BLaER1 (cell line): Measurements from ENCODE around the gene HJV.
A peak's percentile ranks its signal among the peaks of the same experiment; 100 is the strongest.

Source experiments
- H3K27ac ChIP-seq: shearing (Covaris generic); formaldehyde crosslinking; 2 replicates; pipeline ENCODE4 v1.8.1; 2022
- H3K27me3 ChIP-seq: shearing (Covaris generic); formaldehyde crosslinking; 2 replicates; pipeline ENCODE4 v1.8.1; 2022
- H3K36me3 ChIP-seq: shearing (Covaris generic); formaldehyde crosslinking; 2 replicates; pipeline ENCODE4 v1.8.1; 2022
- H3K4me1 ChIP-seq: shearing (Covaris generic); formaldehyde crosslinking; 2 replicates; pipeline ENCODE4 v1.8.1; 2022
- H3K4me2 ChIP-seq: shearing (Covaris generic); formaldehyde crosslinking; 2 replicates; pipeline ENCODE4 v1.8.1; 2022
- H3K4me3 ChIP-seq: shearing (Covaris generic); formaldehyde crosslinking; 2 replicates; pipeline ENCODE4 v1.8.1; 2022
- H3K9ac ChIP-seq: shearing (Covaris generic); formaldehyde crosslinking; 2 replicates; pipeline ENCODE4 v1.8.1; 2022
- H3K9me3 ChIP-seq: shearing (Covaris generic); formaldehyde crosslinking; 2 replicates; pipeline ENCODE4 v1.8.1; 2022
- H4K20me1 ChIP-seq: shearing (Covaris generic); formaldehyde crosslinking; 2 replicates; pipeline ENCODE4 v1.8.1; 2022
- Cebpa-rat ChIP-seq: shearing (Covaris generic); IDR thresholded peaks from 2 replicates; pipeline ENCODE4 v1.8.1; 2022

HJV gene

GRCh38 chr1:145985502-145986439, 35.8 kb downstream of the HJV start:
- H3K4me1 ChIP-seq, result peaks cover 21% of the 10 kb centered on the region
- H3K4me3 ChIP-seq, result no peak overlapping the region
- peaks cover 7% of the 10 kb centered on the region; the same call in 1 of the 2 replicates for H4K20me1 ChIP-seq
- no peak overlapping the region for H3K4me2 ChIP-seq
- no peaks in the 10 kb centered on the region for H3K9me3 ChIP-seq
- H3K36me3 ChIP-seq, result no peaks in the 10 kb centered on the region
- H3K27ac ChIP-seq, result no peak overlapping the region
- H3K9ac ChIP-seq, result no peak overlapping the region
- no peaks in the 10 kb centered on the region for H3K27me3 ChIP-seq
- TF ChIP-seq Cebpa-rat, result no peak

- H3K4me1 ChIP-seq, result peaks cover 28% of the 10 kb centered on the region
- no peaks in the 10 kb centered on the region for H3K27me3 ChIP-seq
- no peak overlapping the region for H3K4me2 ChIP-seq
- no peaks in the 10 kb centered on the region for H3K9me3 ChIP-seq
- H3K36me3 ChIP-seq, result no peaks in the 10 kb centered on the region
- H3K9ac ChIP-seq, result no peak overlapping the region
- H4K20me1 ChIP-seq, result 0 out of 2 replicates have a peak, but pooled peaks cover under 1% of the 10 kb centered on the region
- no peak overlapping the region for H3K27ac ChIP-seq
- H3K4me3 ChIP-seq, result no peak overlapping the region
- no peak for TF ChIP-seq Cebpa-rat
Observed at GRCh38 chr1:145985129-145985501, 36.4 kb downstream of the HJV start.

- Histone ChIP-seq H4K20me1 (no peaks in the 10 kb centered on the region), H3K9ac (no peak overlapping the region), H3K27ac (no peak overlapping the region), H3K36me3 (no peaks in the 10 kb centered on the region), H3K4me2 (no peak overlapping the region), H3K4me3 (no peak overlapping the region), H3K27me3 (no peaks in the 10 kb centered on the region), H3K4me1 (peaks cover 35% of the 10 kb centered on the region), H3K9me3 (no peaks in the 10 kb centered on the region)
- no peak for TF ChIP-seq Cebpa-rat
Observed at GRCh38 chr1:145983960-145984830, 37.3 kb downstream of the HJV start.

- no peak overlapping the region for H3K27ac ChIP-seq
- TF ChIP-seq Cebpa-rat, result no peak
- H4K20me1 ChIP-seq, result no peaks in the 10 kb centered on the region
- no peaks in the 10 kb centered on the region for H3K9me3 ChIP-seq
- no peaks in the 10 kb centered on the region for H3K36me3 ChIP-seq
- H3K27me3 ChIP-seq, result no peaks in the 10 kb centered on the region
- H3K4me1 ChIP-seq, result peaks cover 38% of the 10 kb centered on the region
- H3K4me3 ChIP-seq, result no peak overlapping the region
- H3K4me2 ChIP-seq, result no peak overlapping the region
- H3K9ac ChIP-seq, result no peak overlapping the region
Observed at GRCh38 chr1:145983206-145983675, 38.3 kb downstream of the HJV start.

GRCh38 chr1:145982010-145982723, 39.4 kb downstream of the HJV start:
- H3K9ac ChIP-seq, result no peak overlapping the region
- no peaks in the 10 kb centered on the region for H3K9me3 ChIP-seq
- no peaks in the 10 kb centered on the region for H3K27me3 ChIP-seq
- H4K20me1 ChIP-seq, result no peaks in the 10 kb centered on the region
- no peak overlapping the region for H3K4me2 ChIP-seq
- H3K4me1 ChIP-seq, result peaks cover 48% of the 10 kb centered on the region
- no peak overlapping the region for H3K4me3 ChIP-seq
- no peak for TF ChIP-seq Cebpa-rat
- no peak overlapping the region for H3K27ac ChIP-seq
- no peaks in the 10 kb centered on the region for H3K36me3 ChIP-seq

- peak overlapping the region; percentile 75 for H3K4me2 ChIP-seq
- peak overlapping the region; percentile 78 for H3K27ac ChIP-seq
- peaks cover 50% of the 10 kb centered on the region for H3K4me1 ChIP-seq
Observed at GRCh38 chr1:145980457-145980994, 41.0 kb downstream of the HJV start.

GRCh38 chr1:145979746-145980456, 41.6 kb downstream of the HJV start:
- peak; percentile 83 for TF ChIP-seq Cebpa-rat
- peak overlapping the region; percentile 78 for H3K27ac ChIP-seq
- no peaks in the 10 kb centered on the region for H3K27me3 ChIP-seq
- peak overlapping the region; percentile 75 for H3K4me2 ChIP-seq
- H3K4me3 ChIP-seq, result peak overlapping the region; percentile 46
- no peaks in the 10 kb centered on the region for H4K20me1 ChIP-seq
- no peaks in the 10 kb centered on the region for H3K36me3 ChIP-seq
- H3K9ac ChIP-seq, result peak overlapping the region; percentile 28
- H3K9me3 ChIP-seq, result no peaks in the 10 kb centered on the region
- H3K4me1 ChIP-seq, result peaks cover 45% of the 10 kb centered on the region

More at GRCh38 chr1:145980457-145980994, 41.0 kb downstream of the HJV start:
- Histone ChIP-seq H4K20me1 (no peaks in the 10 kb centered on the region), H3K9ac (no peak overlapping the region; the same call in 1 of the 2 replicates), H3K27me3 (no peaks in the 10 kb centered on the region), H3K4me3 (0 out of 2 replicates have a peak overlapping the region, but pooled peaks have one; percentile 46), H3K9me3 (no peaks in the 10 kb centered on the region), H3K36me3 (no peaks in the 10 kb centered on the region)
- no peak for TF ChIP-seq Cebpa-rat

GRCh38 chr1:145978854-145979745, 42.4 kb downstream of the HJV start:
- Histone ChIP-seq H3K27ac (peak overlapping the region; percentile 78), H3K27me3 (no peaks in the 10 kb centered on the region), H3K9me3 (no peaks in the 10 kb centered on the region), H3K36me3 (no peaks in the 10 kb centered on the region), H3K4me2 (peak overlapping the region; percentile 75), H3K9ac (peak overlapping the region; percentile 28), H3K4me3 (peak overlapping the region; percentile 15; the same call in 1 of the 2 replicates), H3K4me1 (peaks cover 45% of the 10 kb centered on the region), H4K20me1 (no peaks in the 10 kb centered on the region)
- no peak for TF ChIP-seq Cebpa-rat
